ENCODE results near the gene CASTOR2. TPM values are rescaled to one million over a fixed set of nuclear protein-coding genes. Genes with fewer than 3 reads are reported as not detected.
"Not testable (repeated sequence)": the region's sequence is repeated elsewhere in the genome, so short reads cannot be mapped to it uniquely, and the experiment has no call there.

CASTOR2 gene
- total RNA-seq, 1 experiment from 2014 or later, result 41.1 TPM

DNA sequence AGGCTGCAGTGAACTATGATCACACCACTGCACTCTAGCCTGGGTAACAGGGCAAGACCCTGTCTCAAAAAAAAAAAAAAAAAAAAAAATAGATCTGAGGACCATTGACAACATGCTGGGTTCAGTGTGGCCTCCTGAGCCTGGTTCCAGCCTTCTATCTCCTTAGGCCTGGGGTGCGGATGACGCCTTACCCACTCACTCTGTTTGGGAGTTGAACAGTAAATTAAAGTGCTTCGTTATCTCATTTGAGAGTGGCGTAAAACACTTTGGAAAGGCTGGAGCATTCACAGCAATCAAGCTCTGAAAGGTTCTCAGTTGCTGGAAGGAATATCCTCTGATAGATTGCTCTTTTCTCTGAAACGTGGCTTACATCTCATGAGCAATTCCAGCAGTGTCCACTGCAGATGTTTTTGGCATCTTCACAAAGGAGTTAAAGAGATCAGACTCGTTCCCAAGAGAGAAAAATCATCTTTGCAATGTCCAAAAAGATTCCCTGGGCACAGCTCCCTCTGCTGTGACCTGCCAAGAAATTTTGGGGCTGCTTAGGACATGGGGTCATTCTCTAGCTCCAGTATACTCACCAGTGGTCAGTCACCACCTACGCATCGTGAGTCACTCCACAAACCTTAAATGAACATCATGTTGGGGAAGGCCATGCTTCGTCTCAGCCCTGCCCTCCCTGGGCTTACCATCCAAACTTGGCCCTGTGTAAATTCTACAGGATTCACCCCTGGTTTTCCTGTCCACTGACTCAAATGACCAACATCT is 23.0 kb upstream of the CASTOR2 start:
- ATAC-seq; POLR2A ChIA-PET; CTCF ChIA-PET; DNase-seq (ENCODE audit: low read depth, low spot score); H3K27ac ChIP-seq (ENCODE audit: low read length); H3K4me1 ChIP-seq (ENCODE audit: control insufficient read depth, insufficient read depth, low read length); BruUV-seq (replicated peaks); H3K9me3 ChIP-seq (ENCODE audit: control insufficient read depth, insufficient read depth, low read depth, low read length); intact Hi-C loops (cut with micrococcal nuclease; ENCODE audit: unreplicated experiment); H3K4me3 ChIP-seq (ENCODE audit: low read depth in 2 of 2, low read length in 2 of 2); in situ Hi-C loops (cut with HindIII; ENCODE audit: low pct_unique_long_range_greater_than_20kb, low sequenced_read_pairs); H3K27me3 ChIP-seq (ENCODE audit: control insufficient read depth, insufficient read depth, low read length); H3K36me3 ChIP-seq (ENCODE audit: control insufficient read depth, insufficient read depth, low read length): not testable (repeated sequence)

DNA sequence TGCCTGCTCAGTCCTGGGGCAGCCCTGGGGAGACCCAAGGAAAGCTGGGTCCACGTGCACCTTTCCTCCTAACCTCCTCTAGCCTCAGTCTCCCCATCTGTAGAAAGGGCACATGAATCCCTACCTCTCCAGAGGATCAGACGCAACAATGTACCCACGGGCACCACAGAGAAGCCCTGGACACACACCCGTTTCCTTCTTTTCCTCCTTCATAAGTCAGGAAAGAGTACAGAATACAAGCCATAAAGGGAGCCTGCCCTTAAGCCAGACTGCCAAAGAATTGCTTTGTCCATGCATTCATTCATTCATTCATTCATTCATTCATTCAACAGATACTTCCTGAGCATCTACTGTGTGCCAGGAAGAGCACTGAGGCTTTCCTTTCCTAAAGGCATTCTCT is 20.6 kb upstream of the CASTOR2 start:
- H3K27me3 ChIP-seq (ENCODE audit: control insufficient read depth, insufficient read depth, low read length); H3K36me3 ChIP-seq (ENCODE audit: control insufficient read depth, insufficient read depth, low read length); in situ Hi-C loops (cut with HindIII; ENCODE audit: low pct_unique_long_range_greater_than_20kb, low sequenced_read_pairs); H3K4me1 ChIP-seq (ENCODE audit: control insufficient read depth, insufficient read depth, low read length); CTCF ChIA-PET; H3K9me3 ChIP-seq (ENCODE audit: control insufficient read depth, insufficient read depth, low read depth, low read length); H3K4me3 ChIP-seq (ENCODE audit: low read depth in 2 of 2, low read length in 2 of 2); H3K27ac ChIP-seq (ENCODE audit: low read length); intact Hi-C loops (cut with micrococcal nuclease; ENCODE audit: unreplicated experiment); BruUV-seq (replicated peaks); POLR2A ChIA-PET; DNase-seq (ENCODE audit: low read depth, low spot score); ATAC-seq: not testable (repeated sequence)

DNA sequence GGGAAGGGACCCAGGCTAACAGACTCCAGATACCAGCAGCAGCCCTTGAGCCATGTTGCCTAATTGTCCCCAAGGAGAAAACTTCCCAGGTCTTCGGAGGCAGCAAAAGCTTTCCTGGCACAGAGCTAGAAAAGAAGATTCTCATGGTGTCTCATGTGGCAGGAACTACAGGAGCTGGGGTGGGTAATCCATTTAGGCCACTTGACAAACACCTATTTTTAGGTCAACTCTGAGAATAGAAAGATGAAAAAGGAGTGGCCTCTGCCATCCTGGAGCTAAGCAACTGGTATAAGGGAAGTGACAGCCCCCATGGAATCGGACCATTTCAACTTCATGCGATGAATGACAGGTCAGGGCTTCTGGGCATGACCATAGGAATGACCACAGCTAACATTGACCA is 16.8 kb upstream of the CASTOR2 start:
- in situ Hi-C loops (cut with HindIII; ENCODE audit: low pct_unique_long_range_greater_than_20kb, low sequenced_read_pairs); H3K27ac ChIP-seq (ENCODE audit: low read length); H3K4me3 ChIP-seq (ENCODE audit: low read depth in 2 of 2, low read length in 2 of 2); H3K27me3 ChIP-seq (ENCODE audit: control insufficient read depth, insufficient read depth, low read length); H3K9me3 ChIP-seq (ENCODE audit: control insufficient read depth, insufficient read depth, low read depth, low read length); H3K36me3 ChIP-seq (ENCODE audit: control insufficient read depth, insufficient read depth, low read length); BruUV-seq (replicated peaks); ATAC-seq; CTCF ChIA-PET; H3K4me1 ChIP-seq (ENCODE audit: control insufficient read depth, insufficient read depth, low read length); intact Hi-C loops (cut with micrococcal nuclease; ENCODE audit: unreplicated experiment); DNase-seq (ENCODE audit: low read depth, low spot score); POLR2A ChIA-PET: not testable (repeated sequence)

DNA sequence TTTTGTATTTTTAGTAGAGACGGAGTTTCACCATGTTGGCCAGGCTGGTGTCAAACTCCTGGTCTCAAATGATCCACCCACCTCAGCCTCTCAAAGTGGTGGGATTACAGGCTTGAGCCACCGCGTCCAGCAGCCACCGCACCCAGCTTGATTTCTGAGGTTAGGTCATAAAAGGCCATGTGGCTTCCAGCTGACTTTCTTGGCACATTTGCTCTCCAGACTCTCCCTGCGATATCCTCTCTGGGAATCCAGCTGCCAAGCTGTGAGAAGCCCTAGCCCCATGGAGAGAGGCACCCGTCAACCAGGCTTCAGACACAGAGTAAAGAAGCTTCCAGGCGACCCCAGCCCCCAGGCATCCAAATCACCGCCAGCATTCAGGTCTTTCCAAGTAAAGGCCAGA is 10.7 kb upstream of the CASTOR2 start:
- intact Hi-C loops (cut with micrococcal nuclease; ENCODE audit: unreplicated experiment); in situ Hi-C loops (cut with HindIII; ENCODE audit: low pct_unique_long_range_greater_than_20kb, low sequenced_read_pairs); POLR2A ChIA-PET; ATAC-seq; H3K27ac ChIP-seq (ENCODE audit: low read length); CTCF ChIA-PET; H3K4me1 ChIP-seq (ENCODE audit: control insufficient read depth, insufficient read depth, low read length); BruUV-seq (replicated peaks); H3K27me3 ChIP-seq (ENCODE audit: control insufficient read depth, insufficient read depth, low read length); H3K9me3 ChIP-seq (ENCODE audit: control insufficient read depth, insufficient read depth, low read depth, low read length); H3K4me3 ChIP-seq (ENCODE audit: low read depth in 2 of 2, low read length in 2 of 2); H3K36me3 ChIP-seq (ENCODE audit: control insufficient read depth, insufficient read depth, low read length); DNase-seq (ENCODE audit: low read depth, low spot score): not testable (repeated sequence)

DNA sequence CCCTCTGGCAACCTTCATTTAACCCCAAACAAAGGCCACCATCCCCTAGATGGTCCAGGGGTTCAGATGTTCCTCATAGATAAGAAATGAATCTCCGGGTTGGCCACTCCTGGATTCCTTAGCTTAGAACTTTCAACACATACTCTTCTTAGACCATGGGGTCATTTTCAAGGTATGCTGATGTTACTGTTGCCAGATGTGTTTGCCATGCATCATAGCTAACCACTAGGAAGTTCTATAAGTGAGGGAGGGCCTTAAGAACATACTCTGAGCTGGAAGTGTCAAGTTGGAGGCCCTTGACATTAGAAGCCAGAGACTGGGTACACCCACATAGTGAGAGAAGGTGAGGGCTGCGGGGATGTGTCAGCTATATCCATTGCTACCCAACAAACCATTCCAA is 6.2 kb upstream of the CASTOR2 start:
- DNase-seq (ENCODE audit: low read depth, low spot score); in situ Hi-C loops (cut with HindIII; ENCODE audit: low pct_unique_long_range_greater_than_20kb, low sequenced_read_pairs); POLR2A ChIA-PET; H3K9me3 ChIP-seq (ENCODE audit: control insufficient read depth, insufficient read depth, low read depth, low read length); H3K27me3 ChIP-seq (ENCODE audit: control insufficient read depth, insufficient read depth, low read length); H3K4me1 ChIP-seq (ENCODE audit: control insufficient read depth, insufficient read depth, low read length); H3K36me3 ChIP-seq (ENCODE audit: control insufficient read depth, insufficient read depth, low read length); intact Hi-C loops (cut with micrococcal nuclease; ENCODE audit: unreplicated experiment); ATAC-seq; BruUV-seq (replicated peaks); H3K4me3 ChIP-seq (ENCODE audit: low read depth in 2 of 2, low read length in 2 of 2); H3K27ac ChIP-seq (ENCODE audit: low read length); CTCF ChIA-PET: not testable (repeated sequence)

DNA sequence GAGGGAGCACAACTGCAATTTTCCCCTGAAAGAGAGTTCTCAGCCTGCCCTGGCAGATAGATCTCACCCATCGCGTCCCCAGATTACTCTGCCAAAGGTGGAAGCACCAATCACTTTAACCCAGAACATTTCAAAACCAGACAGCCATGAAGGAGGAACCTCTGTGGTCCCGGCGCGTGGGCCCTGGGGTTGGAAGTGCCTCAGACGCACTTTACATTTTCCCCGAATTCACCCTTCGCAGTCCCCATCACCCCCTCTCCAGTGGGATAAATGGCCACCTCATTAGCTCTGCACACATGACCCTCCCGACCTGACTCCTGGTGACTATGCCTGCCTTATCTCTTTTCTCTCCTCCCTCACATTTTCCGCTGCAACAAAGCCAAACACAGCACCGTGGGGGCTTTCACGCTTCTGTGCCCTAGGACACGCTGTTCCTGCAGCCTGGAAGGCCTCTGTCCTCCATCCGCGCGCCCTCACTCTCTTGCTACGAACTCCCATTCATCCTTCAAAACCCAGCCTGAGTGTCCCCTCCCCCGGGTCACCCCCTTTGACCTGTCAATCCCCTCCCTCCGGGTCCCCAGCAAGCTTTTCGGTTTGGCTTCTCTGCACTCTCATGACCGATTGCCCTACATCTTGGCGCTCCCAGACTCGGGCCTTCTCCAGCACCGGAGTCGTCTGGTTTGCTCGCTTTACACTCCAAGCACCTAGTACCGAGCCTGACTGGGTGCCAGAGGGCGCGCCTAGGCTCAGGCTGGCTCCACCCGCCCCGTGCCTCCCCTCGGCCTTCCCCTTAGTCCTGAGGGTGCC is 598 bp upstream of the CASTOR2 start:
- H3K36me3 ChIP-seq (ENCODE audit: control insufficient read depth, insufficient read depth, low read length); CTCF ChIA-PET; H3K9me3 ChIP-seq (ENCODE audit: control insufficient read depth, insufficient read depth, low read depth, low read length); intact Hi-C loops (cut with micrococcal nuclease; ENCODE audit: unreplicated experiment); H3K4me1 ChIP-seq (ENCODE audit: control insufficient read depth, insufficient read depth, low read length); BruUV-seq (replicated peaks); H3K27me3 ChIP-seq (ENCODE audit: control insufficient read depth, insufficient read depth, low read length); POLR2A ChIA-PET; H3K27ac ChIP-seq (ENCODE audit: low read length); in situ Hi-C loops (cut with HindIII; ENCODE audit: low pct_unique_long_range_greater_than_20kb, low sequenced_read_pairs); DNase-seq (ENCODE audit: low read depth, low spot score): not testable (repeated sequence)
- peak; percentile 78 for ATAC-seq
- H3K4me3 ChIP-seq (ENCODE audit: low read depth in 2 of 2, low read length in 2 of 2), result peak overlapping the region in 1 of 2 experiments; percentile 14; a peak in 2 of 4 replicates

DNA sequence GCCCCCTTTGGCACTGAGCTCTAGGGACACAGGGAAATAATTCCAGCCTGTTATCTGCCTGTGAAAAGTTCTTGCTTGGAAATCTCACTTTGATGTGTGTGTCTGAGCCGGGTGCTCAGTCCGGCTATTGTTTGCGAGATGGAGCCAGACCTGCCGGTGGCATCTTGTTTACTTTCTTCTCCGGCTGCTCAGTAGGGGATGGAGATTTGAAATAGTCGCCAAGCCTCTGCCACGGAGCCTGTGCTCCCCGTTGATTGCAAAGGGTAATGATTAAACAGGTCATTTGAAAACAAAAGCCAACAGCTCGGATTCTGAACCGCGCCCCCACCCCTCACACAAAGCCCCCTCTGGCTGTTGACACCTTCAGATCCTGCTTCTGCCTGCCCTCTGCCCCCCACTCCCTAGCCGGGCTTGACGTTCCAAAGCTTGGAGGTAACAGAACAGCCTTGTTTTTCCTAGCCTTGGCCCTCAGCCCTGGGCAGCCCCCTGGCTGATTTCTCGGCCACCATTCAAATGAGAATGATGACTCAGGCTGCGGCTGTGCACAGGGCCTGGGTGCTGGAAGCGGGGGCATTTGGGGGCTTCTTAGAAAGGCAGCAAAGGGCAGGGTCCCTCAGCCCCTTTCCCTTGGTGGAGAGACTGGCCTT is 1.8 kb downstream of the CASTOR2 start:
- intact Hi-C loops (cut with micrococcal nuclease; ENCODE audit: unreplicated experiment); H3K9me3 ChIP-seq (ENCODE audit: control insufficient read depth, insufficient read depth, low read depth, low read length); CTCF ChIA-PET; H3K27ac ChIP-seq (ENCODE audit: low read length); H3K27me3 ChIP-seq (ENCODE audit: control insufficient read depth, insufficient read depth, low read length); H3K4me1 ChIP-seq (ENCODE audit: control insufficient read depth, insufficient read depth, low read length); DNase-seq (ENCODE audit: low read depth, low spot score); H3K36me3 ChIP-seq (ENCODE audit: control insufficient read depth, insufficient read depth, low read length); in situ Hi-C loops (cut with HindIII; ENCODE audit: low pct_unique_long_range_greater_than_20kb, low sequenced_read_pairs); POLR2A ChIA-PET; H3K4me3 ChIP-seq (ENCODE audit: low read depth in 2 of 2, low read length in 2 of 2); BruUV-seq (replicated peaks): not testable (repeated sequence)
- peak; percentile 42 for ATAC-seq

All from Panc1 (cell line).